DOHH2 (cell line): ENCODE results near the gene ROM1.

Experiments used
- CTCF ChIP-seq: fragments of 200-600 bp; sonication (generic); IDR thresholded peaks from one replicate; pipeline ENCODE4 v1.5.1; 2014; ENCODE audit warnings: antibody characterized with exemption, mild to moderate bottlenecking, low read depth, low read length; ENCODE audit not compliant: poor library complexity, severe bottlenecking
- EZH2phosphoT487 ChIP-seq: fragments of 200-600 bp; sonication (generic); IDR thresholded peaks from 2 replicates; pipeline ENCODE4 v1.6.1; 2017; ENCODE audit warnings: borderline replicate concordance, mild to moderate bottlenecking, antibody characterized with exemption, low read length, moderate library complexity, mixed read lengths

DNA sequence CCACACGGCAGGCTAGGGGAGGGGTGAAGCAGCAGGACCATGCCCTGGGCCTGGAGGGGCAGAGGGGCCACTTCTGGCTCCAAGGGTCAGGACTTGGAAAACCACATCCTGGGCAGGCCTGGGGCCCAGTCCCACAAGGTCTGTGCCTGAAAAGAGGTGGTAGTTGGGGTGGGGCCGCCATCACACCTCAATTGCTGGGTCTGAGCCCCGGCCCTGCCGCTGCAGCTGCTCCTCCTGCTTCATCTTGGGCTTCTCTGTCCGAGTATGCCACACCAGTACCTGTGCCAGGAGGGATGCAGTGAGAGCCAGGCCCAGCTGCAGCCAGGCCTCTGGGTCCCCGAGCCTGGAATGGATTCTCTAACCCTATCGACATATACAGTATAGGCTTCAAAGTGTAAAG, 2.5 kb downstream of the ROM1 start:
- TF ChIP-seq CTCF: no peak
- TF ChIP-seq EZH2phosphoT487: no peak
